ENCODE data around the gene CCNE1. TPM values are rescaled to one million over a fixed set of nuclear protein-coding genes. Genes with fewer than 3 reads are reported as not detected.

CCNE1 gene
- total RNA-seq, 3 donors from 2014 or later (not counting 1 experiment from before 2014, with no cell fraction given): 2.6 to 6.7 (median 2.9) TPM

DNA sequence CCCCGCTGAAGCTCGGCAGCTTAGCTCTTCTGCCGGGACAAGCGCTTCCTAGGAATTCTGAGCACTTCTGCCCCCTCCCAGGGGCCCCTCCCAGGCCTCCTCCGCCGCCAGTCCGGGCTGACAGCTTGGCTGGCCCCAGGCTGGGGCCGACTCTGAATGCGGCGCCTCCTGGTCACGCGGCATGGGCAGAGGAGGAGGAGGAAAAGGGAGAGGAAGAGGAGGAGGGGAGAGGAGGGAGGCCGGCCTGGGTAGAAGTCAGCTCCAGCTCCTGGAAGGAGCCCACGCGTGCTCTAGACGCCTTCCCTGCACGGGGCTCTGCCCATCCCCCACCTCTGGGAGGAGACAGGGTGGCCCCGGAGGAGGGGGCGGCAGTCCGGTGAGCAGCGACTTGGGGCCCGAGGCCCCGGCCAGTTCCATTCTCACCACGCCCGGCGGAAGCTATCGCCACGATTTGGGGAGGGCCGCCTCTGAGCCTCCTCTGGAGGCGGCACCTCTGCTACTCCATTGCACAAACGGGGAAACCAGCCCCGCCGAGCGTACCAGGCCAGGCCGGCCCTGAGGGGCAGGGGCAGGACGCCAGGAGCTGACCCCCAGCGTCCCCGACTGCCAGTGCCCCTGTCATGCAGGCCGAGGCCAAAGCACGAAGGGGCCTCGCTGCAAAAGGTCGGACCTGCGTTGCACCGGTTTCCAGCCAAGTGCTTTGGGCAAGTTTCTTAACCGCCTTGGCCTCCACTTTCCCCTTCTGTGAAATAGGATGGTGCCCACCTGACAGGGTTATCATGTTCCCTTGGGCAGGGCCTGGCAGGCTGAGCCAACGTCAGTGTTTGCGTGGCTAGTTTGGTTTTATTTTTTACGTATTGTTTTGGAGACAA lies 31.6 kb downstream of the CCNE1 start:
- H3K27me3 Mint-ChIP-seq (ENCODE audit: low read depth in 2 of 2): peaks cover 15 to 26% of the 10 kb centered on the region in 2 donors
- H3K4me3 Mint-ChIP-seq: peak overlapping the region; percentile 74
- Histone ChIP-seq H3K27ac (ENCODE audit: low read length) (no peak overlapping the region), H3K4me3 (ENCODE audit: low read length) (no peak overlapping the region), H3K27me3 (ENCODE audit: control insufficient read depth, insufficient read depth, low read length) (peaks cover 11% of the 10 kb centered on the region), H3K9me3 (ENCODE audit: control insufficient read depth, insufficient read depth, low read length) (no peaks in the 10 kb centered on the region), H3K4me1 (ENCODE audit: control insufficient read depth, insufficient read depth, low read length) (peaks cover 24% of the 10 kb centered on the region), H3K36me3 (ENCODE audit: control insufficient read depth, insufficient read depth, low read length) (no peaks in the 10 kb centered on the region)
- 16% methylated on average over 48 of the region's 48 CpGs for WGBS (ENCODE audit: insufficient coverage)
- no peak for ATAC-seq
- H3K9me3 Mint-ChIP-seq: no peaks in the 10 kb centered on the region
- TF ChIP-seq CTCF (IDR thresholded peaks at IDR 0.05): no peak
- peaks cover 10 to 11% of the 10 kb centered on the region in 2 donors for H3K4me1 Mint-ChIP-seq
- intact Hi-C loops (cut with micrococcal nuclease): loop anchor here (1.0 kb wide), 1 partner anchor 31 kb away; no protein-coding TSS in a partner anchor
- DNase-seq: peak in 1 of 2 donors; percentile 39
- no peak overlapping the region for H3K27ac Mint-ChIP-seq
- no peaks in the 10 kb centered on the region for H3K36me3 Mint-ChIP-seq

- Histone ChIP-seq H3K27ac (ENCODE audit: low read length) (peak overlapping the region; percentile 81), H3K9me3 (ENCODE audit: control insufficient read depth, insufficient read depth, low read length) (no peaks in the 10 kb centered on the region), H3K4me1 (ENCODE audit: control insufficient read depth, insufficient read depth, low read length) (peaks cover 24% of the 10 kb centered on the region), H3K36me3 (ENCODE audit: control insufficient read depth, insufficient read depth, low read length) (no peaks in the 10 kb centered on the region), H3K27me3 (ENCODE audit: control insufficient read depth, insufficient read depth, low read length) (peaks cover 11% of the 10 kb centered on the region), H3K4me3 (ENCODE audit: low read length) (peak overlapping the region; percentile 85)
- ATAC-seq (peak; percentile 77 to 90 (median 80)), DNase-seq (peak; percentile 93 to 97)
- H3K9me3 Mint-ChIP-seq: no peaks in the 10 kb centered on the region
- peaks cover 10 to 11% of the 10 kb centered on the region in 2 donors for H3K4me1 Mint-ChIP-seq
- peak overlapping the region; percentile 96 for H3K4me3 Mint-ChIP-seq
- intact Hi-C loops (cut with micrococcal nuclease): loop anchor here (1.0 kb wide), 2 partner anchors 33 to 97 kb away; partner anchors contain the start of gene URI1
- H3K36me3 Mint-ChIP-seq: no peaks in the 10 kb centered on the region
- H3K27me3 Mint-ChIP-seq (ENCODE audit: low read depth in 2 of 2): peaks cover 15 to 33% of the 10 kb centered on the region in 2 donors
- WGBS (ENCODE audit: insufficient coverage): under 1% methylated on average over 49 of the region's 49 CpGs
- H3K27ac Mint-ChIP-seq: peak overlapping the region; percentile 89 to 91
- TF ChIP-seq CTCF (IDR thresholded peaks at IDR 0.05): no peak
These were observed 33.2 kb downstream of the CCNE1 start for GRCh38 chr19:29844891-29845573.

DNA sequence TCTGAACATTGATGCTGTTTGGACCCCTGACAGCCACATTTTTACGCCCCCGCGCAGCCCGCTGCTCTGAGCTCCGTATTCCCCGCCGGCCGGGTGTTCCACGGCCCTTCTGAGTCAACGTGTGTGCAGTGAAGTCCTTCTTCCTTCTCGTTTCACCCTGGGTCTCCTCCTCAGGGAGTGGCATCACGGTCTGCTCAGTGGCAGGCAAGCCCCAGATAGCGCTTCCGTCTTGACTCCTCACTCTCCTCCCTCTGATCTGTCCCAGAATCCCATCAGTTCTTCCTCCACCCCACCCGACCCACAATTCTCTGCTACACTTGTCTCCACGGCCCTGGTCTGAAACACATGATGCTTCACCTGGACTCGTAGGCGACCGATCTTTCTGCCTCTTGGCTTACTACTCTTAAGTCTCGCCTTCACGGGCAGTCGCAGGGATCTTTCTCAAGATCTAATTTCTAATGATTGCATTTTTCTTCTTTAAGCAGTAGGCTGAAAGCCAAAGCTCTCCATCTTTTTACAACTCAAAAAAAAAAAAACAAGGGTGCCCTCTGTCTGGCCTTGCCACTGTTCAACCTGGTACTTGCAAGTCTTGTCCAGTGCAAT lies 33.9 kb downstream of the CCNE1 start:
- Mint-ChIP-seq H3K4me1 (peaks cover 10 to 11% of the 10 kb centered on the region in 2 donors), H3K27me3 (ENCODE audit: low read depth in 2 of 2) (peaks cover 15 to 27% of the 10 kb centered on the region in 2 donors), H3K36me3 (no peaks in the 10 kb centered on the region), H3K4me3 (peak overlapping the region; percentile 96), H3K27ac (peak overlapping the region; percentile 89 to 91), H3K9me3 (no peaks in the 10 kb centered on the region)
- ATAC-seq (no peak), DNase-seq (peak; percentile 28 to 52)
- Histone ChIP-seq H3K4me1 (ENCODE audit: control insufficient read depth, insufficient read depth, low read length) (peaks cover 24% of the 10 kb centered on the region), H3K36me3 (ENCODE audit: control insufficient read depth, insufficient read depth, low read length) (no peaks in the 10 kb centered on the region), H3K9me3 (ENCODE audit: control insufficient read depth, insufficient read depth, low read length) (no peaks in the 10 kb centered on the region), H3K27me3 (ENCODE audit: control insufficient read depth, insufficient read depth, low read length) (peaks cover 11% of the 10 kb centered on the region), H3K27ac (ENCODE audit: low read length) (peak overlapping the region; percentile 67), H3K4me3 (ENCODE audit: low read length) (peak overlapping the region; percentile 85)
- 7% methylated on average over 22 of the region's 22 CpGs for WGBS (ENCODE audit: insufficient coverage)
- intact Hi-C loops (cut with micrococcal nuclease): loop anchor here (1.0 kb wide), 1 partner anchor 97 kb away; the partner anchor contains the start of gene URI1
- no peak for TF ChIP-seq CTCF (IDR thresholded peaks at IDR 0.05)

All from natural killer cell (primary cell).